Kidney (tissue), 14 donors: ENCODE results near the gene ADPRHL1. TPM values are rescaled to one million over a fixed set of nuclear protein-coding genes. Genes with fewer than 3 reads are reported as not detected.

Experiments
- DNase-seq, 5 donors: peaks; one replicate each; pipeline ENCODE4 v3.0.0-alpha.2; 2013 to 2020
- FAIRE-seq: peaks from 2 replicates; lab custom pipeline; 2012; peaks lifted over from hg19 to GRCh38; lab: Jason Lieb, UNC
- H3K27ac ChIP-seq, 2 donors: one replicate each; pipeline ENCODE4 v1.7.0; 2013; ENCODE audit warnings: low read depth in 2 of 2, low read length in 2 of 2, inconsistent platforms in 1 of 2
- H3K27me3 ChIP-seq: one replicate; pipeline ENCODE4 v1.7.1; 2013; ENCODE audit warnings: low read length, inconsistent platforms; ENCODE audit not compliant: control insufficient read depth, insufficient read depth
- H3K36me3 ChIP-seq, 3 donors: one replicate each; pipeline versions ENCODE4 v1.7.0 to v1.7.1; 2013; ENCODE audit warnings: low read length in 3 of 3, control low read depth in 1 of 3, inconsistent platforms in 1 of 3; ENCODE audit not compliant: insufficient read depth in 3 of 3, control insufficient read depth in 2 of 3
- H3K4me1 ChIP-seq, 3 donors: one replicate each; pipeline versions ENCODE4 v1.7.0 to v1.7.1; 2013; ENCODE audit warnings: low read length in 3 of 3, inconsistent platforms in 1 of 3, low read depth in 1 of 3; ENCODE audit not compliant: control insufficient read depth in 2 of 3, insufficient read depth in 2 of 3
- H3K4me3 ChIP-seq, 3 donors: one replicate each; pipeline versions ENCODE4 v1.7.0 to v1.8.1; 2013; ENCODE audit warnings: low read length in 3 of 3, control low read depth in 1 of 3, inconsistent platforms in 1 of 3
- H3K9ac ChIP-seq, 3 donors: one replicate each; pipeline versions ENCODE4 v1.7.0 to v1.7.1; 2013; ENCODE audit warnings: low read length in 3 of 3, control low read depth in 1 of 3, inconsistent platforms in 1 of 3
- H3K9me3 ChIP-seq, 3 donors: one replicate each; pipeline versions ENCODE4 v1.7.0 to v1.7.1; 2013; ENCODE audit warnings: low read length in 3 of 3, control low read depth in 1 of 3, inconsistent platforms in 1 of 3; ENCODE audit not compliant: control insufficient read depth in 2 of 3, insufficient read depth in 1 of 3
- intact Hi-C: fragments of 100-400 bp; cut with DNase I; formaldehyde crosslinking; loops from one replicate; pipeline ENCODE4 v1.11.1; 2022
- polyA plus RNA-seq: library from polyadenylated mRNA; stranded (reverse); fragments of 350-450 nt; fragmentation: Illumina TruSeq; extraction: RNeasy Lipid Tissue Mini Kit (QIAGEN cat#74804); gene quantifications from one replicate; pipeline ENCODE4 v1.2.3, GENCODE V29; 2014; ENCODE audit warnings: low read depth, low replicate concordance; ENCODE audit not compliant: insufficient read depth
- total RNA-seq: library from RNA; stranded (reverse); fragmentation: NEBNext Ultra II Directional; extraction: Animal tissue kit (Norgen Biotek cat#: 25700); gene quantifications from one replicate; pipeline ENCODE4 v1.2.1, GENCODE V29; 2021
- TF ChIP-seq, protein P1 (sequence below): IDR thresholded peaks from 3 replicates; pipeline ENCODE4 v1.5.1; 2012; ENCODE audit warnings: mild to moderate bottlenecking, moderate library complexity, borderline replicate concordance; ENCODE audit not compliant: insufficient read depth; ENCODE audit errors: extremely low read depth
- donor health status: control.
- donor health status: control.
- donor health status: control.
- donor health status: control.
- donor health status: control.
- donor health status: DM: yes; HTN: yes; CAD: no.
- donor health status: Normal renal cell carcinoma (clear cell type).

ADPRHL1 gene
- total and polyA plus RNA-seq, 2 donors from 2014 or later: 1.1 to 1.5 TPM

DNA sequence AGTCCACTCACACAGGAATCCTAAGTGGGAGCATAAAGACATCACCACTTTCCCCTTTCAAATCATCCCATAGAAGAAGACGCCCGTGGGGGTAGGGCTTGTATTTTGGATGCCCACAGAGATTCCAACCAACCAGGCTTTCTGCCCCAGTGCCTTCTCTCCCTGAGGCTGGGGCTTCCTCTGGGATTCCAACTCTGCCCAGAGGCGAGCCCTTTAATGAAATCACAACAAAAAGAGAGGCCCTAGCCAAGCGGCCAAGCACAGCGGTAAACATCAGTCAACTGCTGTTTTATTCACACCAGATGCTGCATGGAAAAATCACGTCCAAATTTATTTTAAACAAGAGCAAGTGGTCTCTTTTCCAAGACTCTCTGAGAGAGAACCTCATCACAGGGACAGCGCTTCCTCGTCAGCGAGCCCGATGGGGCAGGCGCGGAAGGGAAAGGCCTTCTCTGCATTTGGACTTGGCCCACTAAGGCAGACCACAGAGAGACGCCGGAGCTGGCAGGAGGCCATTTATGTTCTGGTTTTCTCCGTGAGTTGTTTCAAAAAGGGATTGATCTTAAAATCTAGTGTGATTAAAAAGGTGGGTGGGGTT is 31.5 kb downstream of the ADPRHL1 start:
- DNase-seq (peak in 3 of 5 donors; percentile 44 to 75 (median 46)), FAIRE-seq (no peak)
- Histone ChIP-seq H3K9me3 (no peaks in the 10 kb centered on the region), H3K27me3 (no peaks in the 10 kb centered on the region), H3K27ac (no peak overlapping the region), H3K4me3 (no peak overlapping the region), H3K9ac (no peak overlapping the region), H3K36me3 (no peaks in the 10 kb centered on the region), H3K4me1 (no peaks in the 10 kb centered on the region)
- intact Hi-C loops: no loop called here
- TF ChIP-seq, protein P1, sequence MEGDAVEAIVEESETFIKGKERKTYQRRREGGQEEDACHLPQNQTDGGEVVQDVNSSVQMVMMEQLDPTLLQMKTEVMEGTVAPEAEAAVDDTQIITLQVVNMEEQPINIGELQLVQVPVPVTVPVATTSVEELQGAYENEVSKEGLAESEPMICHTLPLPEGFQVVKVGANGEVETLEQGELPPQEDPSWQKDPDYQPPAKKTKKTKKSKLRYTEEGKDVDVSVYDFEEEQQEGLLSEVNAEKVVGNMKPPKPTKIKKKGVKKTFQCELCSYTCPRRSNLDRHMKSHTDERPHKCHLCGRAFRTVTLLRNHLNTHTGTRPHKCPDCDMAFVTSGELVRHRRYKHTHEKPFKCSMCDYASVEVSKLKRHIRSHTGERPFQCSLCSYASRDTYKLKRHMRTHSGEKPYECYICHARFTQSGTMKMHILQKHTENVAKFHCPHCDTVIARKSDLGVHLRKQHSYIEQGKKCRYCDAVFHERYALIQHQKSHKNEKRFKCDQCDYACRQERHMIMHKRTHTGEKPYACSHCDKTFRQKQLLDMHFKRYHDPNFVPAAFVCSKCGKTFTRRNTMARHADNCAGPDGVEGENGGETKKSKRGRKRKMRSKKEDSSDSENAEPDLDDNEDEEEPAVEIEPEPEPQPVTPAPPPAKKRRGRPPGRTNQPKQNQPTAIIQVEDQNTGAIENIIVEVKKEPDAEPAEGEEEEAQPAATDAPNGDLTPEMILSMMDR: no peak

DNA sequence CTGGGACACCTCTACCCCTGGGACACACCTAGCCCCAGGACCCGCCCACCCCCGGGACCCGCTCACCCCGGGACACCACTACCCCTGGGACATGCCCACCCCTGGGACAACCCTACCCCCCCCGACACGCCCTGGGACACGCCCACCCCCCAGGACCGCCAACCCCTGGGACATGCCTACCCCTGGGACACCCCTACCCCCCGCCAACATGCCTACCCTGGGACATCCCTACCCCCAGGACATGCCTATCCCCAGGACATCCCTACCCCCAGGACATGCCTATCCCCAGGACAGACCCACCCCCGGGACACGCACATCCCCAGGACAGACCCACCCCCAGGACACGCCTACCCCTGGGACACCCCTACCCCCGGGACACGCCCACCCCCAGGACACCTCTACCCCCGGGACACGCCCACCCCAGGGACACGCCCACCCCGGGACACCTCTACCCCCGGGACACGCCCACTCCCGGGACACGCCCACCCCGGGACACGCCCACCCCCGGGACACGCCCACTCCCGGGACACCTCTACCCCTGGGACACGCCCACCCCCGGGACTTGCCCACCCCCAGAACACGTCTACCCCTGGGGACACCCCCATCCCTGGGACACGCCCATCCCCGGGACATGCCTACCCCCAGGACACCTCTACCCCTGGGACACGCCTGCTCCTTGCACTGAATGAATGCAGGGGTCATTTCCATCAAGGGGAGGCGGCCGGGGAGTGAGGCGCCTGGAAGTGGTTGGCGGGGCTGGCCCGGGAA is 32.3 kb downstream of the ADPRHL1 start:
- Histone ChIP-seq H3K36me3 (no peaks in the 10 kb centered on the region), H3K27ac (no peak overlapping the region), H3K9me3 (no peaks in the 10 kb centered on the region), H3K27me3 (no peaks in the 10 kb centered on the region), H3K4me1 (no peaks in the 10 kb centered on the region), H3K4me3 (no peak overlapping the region), H3K9ac (no peak overlapping the region)
- TF ChIP-seq, protein P1: no peak
- intact Hi-C loops: no loop called here
- FAIRE-seq (no peak), DNase-seq (peak in 1 of 5 donors; percentile 74)

DNA sequence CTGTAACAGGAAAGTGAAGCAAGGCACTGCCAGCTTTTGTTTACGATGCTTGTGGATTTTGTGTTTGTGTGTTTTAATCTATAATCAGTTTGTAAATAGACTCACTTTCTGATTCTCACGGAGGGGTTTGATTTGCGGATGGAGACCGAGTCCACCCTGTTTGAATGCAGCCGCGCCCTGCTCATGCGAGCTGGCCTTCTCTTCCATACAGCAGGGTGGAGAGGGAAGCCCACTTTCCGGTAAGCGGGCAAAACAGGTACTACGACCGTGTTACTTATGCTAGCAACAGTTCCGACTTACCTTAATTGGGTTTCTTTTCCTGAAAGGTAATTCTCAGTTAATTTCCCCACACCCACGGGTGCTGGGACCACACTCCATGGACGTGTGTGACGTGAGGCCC is 33.1 kb downstream of the ADPRHL1 start:
- H3K36me3 ChIP-seq: no peaks in the 10 kb centered on the region
- no peak overlapping the region for H3K27ac ChIP-seq
- no peak overlapping the region for H3K4me3 ChIP-seq
- FAIRE-seq (no peak), DNase-seq (no peak)
- no peaks in the 10 kb centered on the region for H3K4me1 ChIP-seq
- intact Hi-C loops: no loop called here
- H3K9me3 ChIP-seq: no peaks in the 10 kb centered on the region
- H3K27me3 ChIP-seq: no peaks in the 10 kb centered on the region
- TF ChIP-seq, protein P1: no peak
- no peak overlapping the region for H3K9ac ChIP-seq
